BE2C (cell line): ENCODE measurements around the gene UNK.

ENCODE experiments used
- DNase-seq: peaks from one replicate; pipeline ENCODE4 v3.0.0-alpha.2; 2020
- H3K27me3 ChIP-seq: fragments of 250-450 bp; sonication (Bioruptor Pico); 2 replicates; pipeline ENCODE4 v1.5.1; 2020; ENCODE audit warnings: mild to moderate bottlenecking
- H3K36me3 ChIP-seq: fragments of 250-450 bp; sonication (Bioruptor Pico); 2 replicates; pipeline ENCODE4 v1.5.1; 2020; ENCODE audit warnings: mild to moderate bottlenecking
- H3K4me1 ChIP-seq: fragments of 250-450 bp; sonication (Bioruptor Pico); 2 replicates; pipeline ENCODE4 v1.5.1; 2020
- H3K4me3 ChIP-seq: 2 replicates; pipeline ENCODE4 v1.5.1; 2011; ENCODE audit warnings: low read depth, low read length
- H3K9me3 ChIP-seq: fragments of 250-450 bp; sonication (Bioruptor Pico); 2 replicates; pipeline ENCODE4 v1.5.1; 2020
- CTCF ChIP-seq: IDR thresholded peaks from 2 replicates; pipeline ENCODE4 v1.5.1; 2012; ENCODE audit warnings: mild to moderate bottlenecking, low read depth, low read length

The UNK gene

GRCh38 chr17:75820094-75821080 is 35.8 kb downstream of the UNK start:
- H3K4me3 ChIP-seq: no peak overlapping the region
- H3K36me3 ChIP-seq: peaks cover 67% of the 10 kb centered on the region
- peaks cover 12% of the 10 kb centered on the region for H3K4me1 ChIP-seq
- H3K9me3 ChIP-seq: no peaks in the 10 kb centered on the region
- no peaks in the 10 kb centered on the region for H3K27me3 ChIP-seq
- no peak for DNase-seq
- no peak for TF ChIP-seq CTCF

GRCh38 chr17:75821552-75821951 is 36.9 kb downstream of the UNK start:
- no peak overlapping the region for H3K4me3 ChIP-seq
- H3K27me3 ChIP-seq: no peaks in the 10 kb centered on the region
- no peak for TF ChIP-seq CTCF
- no peaks in the 10 kb centered on the region for H3K9me3 ChIP-seq
- no peak for DNase-seq
- H3K4me1 ChIP-seq: peaks cover 13% of the 10 kb centered on the region
- peaks cover 61% of the 10 kb centered on the region for H3K36me3 ChIP-seq

DNA sequence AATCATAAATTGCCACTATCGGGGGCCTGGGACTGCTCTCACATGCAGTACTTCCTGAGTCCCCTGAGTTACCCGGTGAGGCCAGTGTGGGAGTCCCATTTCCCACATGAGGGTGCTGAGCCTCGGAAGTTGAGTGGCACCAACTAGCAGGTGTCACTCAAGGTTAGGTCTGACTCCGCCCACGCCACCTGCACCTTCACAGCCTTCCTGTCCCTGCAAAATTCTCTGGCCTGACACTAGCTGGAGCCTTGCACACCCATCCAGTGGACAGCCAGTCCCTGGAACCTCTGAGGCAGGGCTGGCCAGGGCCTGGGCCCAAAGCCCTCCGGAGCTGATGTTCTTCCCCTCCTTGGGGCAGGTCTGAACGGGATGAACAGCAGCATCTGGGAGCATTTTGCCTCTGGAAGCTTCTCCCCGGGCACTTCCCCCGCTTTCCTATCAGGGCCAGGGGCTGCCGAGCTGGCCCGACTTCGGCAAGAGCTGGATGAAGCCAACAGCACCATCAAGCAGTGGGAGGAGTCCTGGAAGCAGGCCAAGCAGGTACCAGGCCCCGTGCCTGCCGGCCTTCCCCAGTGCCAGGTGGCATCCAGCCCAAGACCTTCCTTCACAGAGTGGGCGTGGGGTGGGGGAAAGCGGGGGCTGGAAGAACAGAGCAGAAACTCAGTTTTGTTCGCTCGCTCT is 37.7 kb downstream of the UNK start:
- H3K4me1 ChIP-seq: peaks cover 20% of the 10 kb centered on the region
- no peak overlapping the region for H3K4me3 ChIP-seq
- no peaks in the 10 kb centered on the region for H3K27me3 ChIP-seq
- no peaks in the 10 kb centered on the region for H3K9me3 ChIP-seq
- TF ChIP-seq CTCF: no peak
- DNase-seq: peak; percentile 49
- H3K36me3 ChIP-seq: peaks cover 54% of the 10 kb centered on the region

DNA sequence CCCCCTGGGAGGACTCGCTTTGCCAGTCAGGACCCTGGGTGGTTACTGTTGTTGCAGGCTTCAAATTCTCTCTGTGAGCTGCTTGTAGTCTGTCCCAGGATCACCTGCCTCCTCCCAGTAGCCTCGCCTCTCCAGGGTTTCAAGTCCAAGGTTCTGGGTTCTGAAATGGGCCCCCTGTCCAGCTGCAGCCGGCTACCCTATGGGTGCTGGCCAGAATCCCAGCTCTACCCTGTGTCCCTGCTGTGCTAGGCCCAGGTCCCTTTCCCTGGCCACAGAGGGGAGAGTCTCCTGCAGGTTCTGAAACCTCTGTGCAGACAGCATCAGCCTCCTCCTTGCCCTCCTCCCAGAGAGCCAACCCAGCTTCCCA is 38.2 kb downstream of the UNK start:
- H3K4me1 ChIP-seq: peaks cover 23% of the 10 kb centered on the region
- no peaks in the 10 kb centered on the region for H3K27me3 ChIP-seq
- no peak overlapping the region for H3K4me3 ChIP-seq
- DNase-seq: no peak
- peaks cover 48% of the 10 kb centered on the region for H3K36me3 ChIP-seq
- TF ChIP-seq CTCF: no peak
- no peaks in the 10 kb centered on the region for H3K9me3 ChIP-seq

- H3K27me3 ChIP-seq: no peaks in the 10 kb centered on the region
- DNase-seq: peak; percentile 3
- H3K9me3 ChIP-seq: no peaks in the 10 kb centered on the region
- peaks cover 29% of the 10 kb centered on the region for H3K4me1 ChIP-seq
- H3K4me3 ChIP-seq: no peak overlapping the region
- TF ChIP-seq CTCF: no peak
- peaks cover 42% of the 10 kb centered on the region for H3K36me3 ChIP-seq
These were observed 38.8 kb downstream of the UNK start for GRCh38 chr17:75823257-75824041.
